ENCODE measurements around the gene WT1. TPM values are rescaled to one million over a fixed set of nuclear protein-coding genes. Genes with fewer than 3 reads are reported as not detected.
"Not testable (repeated sequence)": the region's sequence is repeated elsewhere in the genome, so short reads cannot be mapped to it uniquely, and the experiment has no call there.

Gene WT1
- not detected for total RNA-seq

- DNase-seq: no peak
- Mint-ChIP-seq H3K4me3 (peak within 1 kb of the TSS; percentile 32), H3K4me1 (ENCODE audit: low read depth) (peaks cover 31% of the 10 kb centered on the region), H3K27ac (no peak within 1 kb of the TSS), H3K9me3 (no peaks in the 10 kb centered on the region), H3K27me3 (peaks cover 80% of the 10 kb centered on the region), H3K36me3 (ENCODE audit: low read depth) (no peaks in the 10 kb centered on the region)
- TF ChIP-seq CTCF (IDR thresholded peaks at IDR 0.05): no peak
- no peak for ATAC-seq
- intact Hi-C loops (cut with micrococcal nuclease): loop anchor here (10.0 kb wide), 1 partner anchor 731 kb away; no protein-coding TSS in a partner anchor
- CTCF ChIA-PET: no interaction called here
- POLR2A ChIA-PET: no interaction called here
These were observed at the start of gene WT1 for GRCh38 chr11:32435511-32435941. Gene WT1 (minus strand): TSS chr11:32435539.

- intact Hi-C loops (cut with micrococcal nuclease): no loop called here
These were observed 44.0 kb upstream of the WT1 start for GRCh38 chr11:32479291-32479690.

GRCh38 chr11:32478277-32478731 is 43.0 kb upstream of the WT1 start:
- POLR2A ChIA-PET: no interaction called here
- no peak for ATAC-seq
- CTCF ChIA-PET: no interaction called here
- H3K4me3 Mint-ChIP-seq: no peak overlapping the region
- no peaks in the 10 kb centered on the region for H3K9me3 Mint-ChIP-seq
- TF ChIP-seq CTCF (IDR thresholded peaks at IDR 0.05): no peak
- intact Hi-C loops (cut with micrococcal nuclease): no loop called here
- H3K27ac Mint-ChIP-seq: no peak overlapping the region
- no peaks in the 10 kb centered on the region for H3K36me3 Mint-ChIP-seq (ENCODE audit: low read depth)
- H3K27me3 Mint-ChIP-seq: no peaks in the 10 kb centered on the region
- H3K4me1 Mint-ChIP-seq (ENCODE audit: low read depth): no peaks in the 10 kb centered on the region
- DNase-seq: no peak

More at GRCh38 chr11:32479291-32479690, 44.0 kb upstream of the WT1 start:
- Mint-ChIP-seq H3K9me3 (no peaks in the 10 kb centered on the region), H3K27ac (no peak overlapping the region), H3K4me3 (no peak overlapping the region), H3K4me1 (ENCODE audit: low read depth) (no peaks in the 10 kb centered on the region), H3K36me3 (ENCODE audit: low read depth) (no peaks in the 10 kb centered on the region), H3K27me3 (no peaks in the 10 kb centered on the region)
- DNase-seq (no peak), ATAC-seq (no peak)
- POLR2A ChIA-PET: no interaction called here
- no peak for TF ChIP-seq CTCF (IDR thresholded peaks at IDR 0.05)
- CTCF ChIA-PET: interaction anchor here (0.7 kb wide), 1 partner anchor 613 kb away, joined by 3 read pairs; no protein-coding TSS in a partner anchor

GRCh38 chr11:32473282-32473909 is 38.1 kb upstream of the WT1 start:
- no peak overlapping the region for H3K4me3 Mint-ChIP-seq
- ChIA-PET POLR2A (no interaction called here), CTCF (no interaction called here)
- no peaks in the 10 kb centered on the region for H3K36me3 Mint-ChIP-seq (ENCODE audit: low read depth)
- DNase-seq (no peak), ATAC-seq (no peak)
- no peaks in the 10 kb centered on the region for H3K9me3 Mint-ChIP-seq
- intact Hi-C loops (cut with micrococcal nuclease): no loop called here
- no peak overlapping the region for H3K27ac Mint-ChIP-seq
- no peak for TF ChIP-seq CTCF (IDR thresholded peaks at IDR 0.05)
- peaks cover 3% of the 10 kb centered on the region for H3K27me3 Mint-ChIP-seq
- no peaks in the 10 kb centered on the region for H3K4me1 Mint-ChIP-seq (ENCODE audit: low read depth)

GRCh38 chr11:32472226-32472625 is 36.9 kb upstream of the WT1 start:
- H3K4me1 Mint-ChIP-seq (ENCODE audit: low read depth): no peaks in the 10 kb centered on the region
- no peak overlapping the region for H3K4me3 Mint-ChIP-seq
- no peak for DNase-seq
- H3K27me3 Mint-ChIP-seq: peaks cover 3% of the 10 kb centered on the region
- no peak for TF ChIP-seq CTCF (IDR thresholded peaks at IDR 0.05)
- intact Hi-C loops (cut with micrococcal nuclease): no loop called here
- CTCF ChIA-PET: no interaction called here
- POLR2A ChIA-PET: no interaction called here
- ATAC-seq: no peak
- H3K27ac Mint-ChIP-seq: no peak overlapping the region
- H3K9me3 Mint-ChIP-seq: no peaks in the 10 kb centered on the region
- H3K36me3 Mint-ChIP-seq (ENCODE audit: low read depth): no peaks in the 10 kb centered on the region

- H3K4me1 Mint-ChIP-seq (ENCODE audit: low read depth); CTCF ChIA-PET; DNase-seq; H3K27me3 Mint-ChIP-seq; H3K27ac Mint-ChIP-seq; H3K9me3 Mint-ChIP-seq; intact Hi-C loops (cut with micrococcal nuclease); H3K4me3 Mint-ChIP-seq; POLR2A ChIA-PET; H3K36me3 Mint-ChIP-seq (ENCODE audit: low read depth); ATAC-seq: not testable (repeated sequence)
These were observed 36.2 kb upstream of the WT1 start for GRCh38 chr11:32471544-32471943.

Measured in activated CD8-positive, alpha-beta T cell treated with anti-CD3 and anti-CD28 coated beads for 36 hours (primary cell).